NCI-H1930 (cell line): ENCODE data around the gene RAB13.

Experiments used
- DNase-seq, 2 experiments: peaks; one replicate each; lab custom pipeline; 2025; lab: John Stamatoyannopoulos, UW

The RAB13 gene

DNA sequence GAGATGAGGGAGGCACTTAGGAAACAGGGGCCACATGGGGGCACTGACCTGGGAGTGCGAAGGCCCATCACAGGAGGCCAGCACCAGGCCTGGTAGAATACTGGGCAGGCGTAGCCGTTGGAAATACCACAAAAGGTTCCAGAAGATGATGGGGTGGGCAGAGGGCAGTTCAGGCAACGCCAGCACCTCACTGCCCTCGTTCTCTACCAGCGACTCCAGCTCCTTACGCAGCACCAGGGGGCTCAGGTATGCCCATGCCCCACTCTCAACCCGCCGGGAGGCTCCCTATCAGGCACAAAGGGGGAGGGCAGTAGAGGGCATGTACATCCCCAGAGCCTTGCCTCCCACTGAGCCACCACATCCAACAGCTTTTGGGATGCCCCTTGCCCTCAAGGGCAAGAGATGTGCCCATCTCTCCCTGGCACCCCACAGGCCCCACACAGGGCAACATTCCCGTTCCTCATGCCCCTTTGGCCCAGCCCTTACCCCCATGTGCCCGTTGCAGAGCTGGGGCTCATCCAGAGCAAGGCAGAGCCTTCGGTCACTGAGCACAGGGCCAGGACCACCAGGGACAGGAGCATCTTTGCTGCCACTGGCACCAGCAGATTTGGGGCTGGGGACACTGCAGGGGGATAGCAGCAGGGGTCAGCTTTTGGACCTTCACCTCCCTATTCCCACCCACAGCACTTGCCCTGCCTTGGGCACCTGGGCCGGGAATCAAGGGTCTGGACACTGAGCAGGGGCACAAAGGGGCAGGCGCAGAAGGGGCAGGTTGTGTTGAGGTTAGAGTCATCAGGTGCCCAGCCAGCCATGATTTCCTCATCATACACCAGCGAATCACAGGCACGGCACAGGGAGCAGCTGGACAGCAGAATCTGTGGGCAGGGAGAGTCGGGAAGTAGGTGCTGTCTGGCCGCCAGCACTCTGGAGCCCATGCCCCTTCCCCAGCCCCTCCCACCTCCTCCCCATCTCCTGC is 53.7 kb downstream of the RAB13 start:
- no peak for DNase-seq
